Motor neuron (in vitro differentiated cells): Measurements from ENCODE around the gene SYPL1. TPM values are rescaled to one million over a fixed set of nuclear protein-coding genes. Genes with fewer than 3 reads are reported as not detected.
A peak's percentile ranks its signal among the peaks of the same experiment; 100 is the strongest.

Experiments
- ATAC-seq, 8 experiments: fragments of 200-7000 bp; cut with Tn5 transposase; replicated peaks in 6 of 8; 2 replicates each; pipeline ENCODE4 v1.8.0; 2021; ENCODE audit warnings: mild to moderate bottlenecking in 8 of 8, moderate library complexity in 8 of 8
- H3K27ac ChIP-seq, 2 donors: fragments of 250-450 bp; sonication (Bioruptor Pico); 2 replicates each; pipeline ENCODE4 v1.9.0; 2021; ENCODE audit warnings: antibody characterized with exemption in 2 of 2, mild to moderate bottlenecking in 2 of 2, moderate library complexity in 1 of 2
- H3K4me1 ChIP-seq, 2 donors: fragments of 250-450 bp; sonication (Bioruptor Pico); replicated peaks in 1 of 2; 2 replicates each; pipeline ENCODE4 v1.6.1; 2021; ENCODE audit warnings: antibody characterized with exemption in 2 of 2, mild to moderate bottlenecking in 2 of 2, moderate library complexity in 1 of 2
- H3K4me3 ChIP-seq, 5 donors: fragments of 250-450 bp; sonication (Bioruptor Pico); 2 replicates each; pipeline ENCODE4 v1.9.0; 2021; ENCODE audit warnings: antibody characterized with exemption in 5 of 5, mild to moderate bottlenecking in 5 of 5, moderate library complexity in 4 of 5
- WGBS, 10 experiments: fragments of 450-650 bp; shearing (Covaris generic); methylation state at CpG; one replicate each; pipeline ENCODE4 v1.0.0; 2022; 5-methylcytosine and 5-hydroxymethylcytosine counted together
- in situ Hi-C, 9 experiments: fragments of 400-800 bp; cut with MboI; loops; one replicate each; pipeline ENCODE4 v1.15.0; 2021; ENCODE audit warnings: low sequenced_read_pairs in 9 of 9, low pct_unique_long_range_greater_than_20kb in 2 of 9; ENCODE audit not compliant: unreplicated experiment in 9 of 9
- total RNA-seq, 8 experiments: library from RNA; unstranded; fragments of 300-600 nt; gene quantifications; 2 replicates each; pipeline versions ENCODE4 v1.2.3 to v1.2.4, GENCODE V29; 2022

The SYPL1 gene
- total RNA-seq, 8 experiments from 2014 or later, result 9.8 to 83.7 (median 23.0) TPM

- no peak overlapping the region for H3K27ac ChIP-seq
- in situ Hi-C loops, result no loop called here
- no peak overlapping the region for H3K4me3 ChIP-seq
- 80 to 100% (median 92%) methylated on average over 2 to 4 of the region's 5 CpGs for WGBS, 10 experiments
- peaks cover 0 to 5% of the 10 kb centered on the region in 2 donors for H3K4me1 ChIP-seq
- ATAC-seq, result no peak
Measured at GRCh38 chr7:106100863-106101629, 11.1 kb downstream of the SYPL1 start.

GRCh38 chr7:106099539-106099938 is 12.6 kb downstream of the SYPL1 start:
- no peak overlapping the region for H3K4me3 ChIP-seq
- H3K27ac ChIP-seq, result no peak overlapping the region
- H3K4me1 ChIP-seq, result peaks cover 0 to 5% of the 10 kb centered on the region in 2 donors
- ATAC-seq, result no peak
- 50 to 100% (median 96%) methylated on average over 1 to 3 of the region's 3 CpGs for WGBS, 10 experiments
- in situ Hi-C loops, result no loop called here

- in situ Hi-C loops, result no loop called here
- Histone ChIP-seq H3K4me1 (peaks cover 0 to 5% of the 10 kb centered on the region in 2 donors), H3K4me3 (no peak overlapping the region), H3K27ac (no peak overlapping the region)
- no peak for ATAC-seq
Measured at GRCh38 chr7:106098889-106099288, 13.2 kb downstream of the SYPL1 start.

GRCh38 chr7:106095634-106096033 is 16.5 kb downstream of the SYPL1 start:
- ATAC-seq, result no peak

GRCh38 chr7:106094780-106095179 is 17.3 kb downstream of the SYPL1 start:
- in situ Hi-C loops, result no loop called here
- H3K27ac ChIP-seq, result no peak overlapping the region
- no peak for ATAC-seq
- H3K4me3 ChIP-seq, result no peak overlapping the region
- 78 to 100% (median 95%) methylated on average over 1 to 3 of the region's 3 CpGs for WGBS, 10 experiments
- H3K4me1 ChIP-seq, result peaks cover 0 to 5% of the 10 kb centered on the region in 2 donors

More at GRCh38 chr7:106095634-106096033, 16.5 kb downstream of the SYPL1 start:
- Histone ChIP-seq H3K4me3 (no peak overlapping the region), H3K27ac (no peak overlapping the region), H3K4me1 (peaks cover 0 to 5% of the 10 kb centered on the region in 2 donors)
- in situ Hi-C loops, result no loop called here
- WGBS, 10 experiments, result 83 to 100% (median 100%) methylated on average over 1 of the region's 1 CpG; no CpG with 5 or more reads in 2 of the 10 experiments

GRCh38 chr7:106092204-106092603 is 19.9 kb downstream of the SYPL1 start:
- in situ Hi-C loops, result no loop called here
- WGBS, 10 experiments, result 78 to 100% (median 86%) methylated on average over 1 of the region's 1 CpG; no CpG with 5 or more reads in 7 of the 10 experiments
- no peak for ATAC-seq
- Histone ChIP-seq H3K27ac (no peak overlapping the region), H3K4me3 (no peak overlapping the region), H3K4me1 (no peaks in the 10 kb centered on the region)

- 71 to 100% (median 87%) methylated on average over 1 to 4 of the region's 4 CpGs for WGBS, 10 experiments
- in situ Hi-C loops, result no loop called here
- Histone ChIP-seq H3K27ac (no peak overlapping the region), H3K4me3 (no peak overlapping the region), H3K4me1 (no peaks in the 10 kb centered on the region)
- ATAC-seq, result no peak
Measured at GRCh38 chr7:106089647-106090046, 22.5 kb downstream of the SYPL1 start.

- in situ Hi-C loops, result no loop called here
- ATAC-seq, result no peak
- 86 to 100% (median 100%) methylated on average over 1 of the region's 1 CpG; no CpG with 5 or more reads in 4 of the 10 experiments for WGBS, 10 experiments
- no peak overlapping the region for H3K4me3 ChIP-seq
- no peaks in the 10 kb centered on the region for H3K4me1 ChIP-seq
- H3K27ac ChIP-seq, result no peak overlapping the region
Measured at GRCh38 chr7:106088014-106088413, 24.1 kb downstream of the SYPL1 start.

GRCh38 chr7:106086062-106086461 is 26.1 kb downstream of the SYPL1 start:
- no peak for ATAC-seq
- in situ Hi-C loops, result no loop called here
- WGBS, 10 experiments, result 44 to 97% (median 92%) methylated on average over 1 to 4 of the region's 4 CpGs; no CpG with 5 or more reads in 1 of the 10 experiments
- H3K4me1 ChIP-seq, result no peaks in the 10 kb centered on the region
- H3K4me3 ChIP-seq, result no peak overlapping the region
- H3K27ac ChIP-seq, result no peak overlapping the region

- no peaks in the 10 kb centered on the region for H3K4me1 ChIP-seq
- no peak for ATAC-seq
- in situ Hi-C loops, result no loop called here
- no peak overlapping the region for H3K4me3 ChIP-seq
- no peak overlapping the region for H3K27ac ChIP-seq
Measured at GRCh38 chr7:106085015-106085414, 27.1 kb downstream of the SYPL1 start.

- Histone ChIP-seq H3K4me1 (no peaks in the 10 kb centered on the region), H3K4me3 (no peak overlapping the region), H3K27ac (no peak overlapping the region)
- in situ Hi-C loops, result no loop called here
- WGBS, 10 experiments, result 50 to 100% (median 83%) methylated on average over 2 to 3 of the region's 3 CpGs; no CpG with 5 or more reads in 4 of the 10 experiments
- ATAC-seq, result peak in 1 of 8 experiments; percentile 22
Measured at GRCh38 chr7:106083717-106084116, 28.4 kb downstream of the SYPL1 start.

GRCh38 chr7:106082087-106082854 is 29.8 kb downstream of the SYPL1 start:
- no peaks in the 10 kb centered on the region for H3K4me1 ChIP-seq
- no peak overlapping the region for H3K27ac ChIP-seq
- 85 to 100% (median 92%) methylated on average over 3 to 18 of the region's 18 CpGs for WGBS, 10 experiments
- no peak for ATAC-seq
- in situ Hi-C loops, result no loop called here
- no peak overlapping the region for H3K4me3 ChIP-seq

- ATAC-seq, result no peak
- Histone ChIP-seq H3K4me3 (no peak overlapping the region), H3K4me1 (no peaks in the 10 kb centered on the region), H3K27ac (no peak overlapping the region)
- WGBS, 10 experiments, result 76 to 100% (median 93%) methylated on average over 1 to 5 of the region's 6 CpGs
- in situ Hi-C loops, result no loop called here
Measured at GRCh38 chr7:106080300-106080987, 31.7 kb downstream of the SYPL1 start.
